HepG2 (cell line): ENCODE results near the gene TRIM44. TPM values are rescaled to one million over a fixed set of nuclear protein-coding genes. Genes with fewer than 3 reads are reported as not detected.
A peak's percentile ranks its signal among the peaks of the same experiment; 100 is the strongest.

Source experiments
- CAMTA2 ChIP-seq: sonication (generic); formaldehyde crosslinking; IDR thresholded peaks from 2 replicates; pipeline ENCODE4 v1.4.0; 2020; ENCODE audit warnings: mild to moderate bottlenecking, missing genetic modification reagents, borderline replicate concordance
- GZF1 ChIP-seq: sonication (generic); formaldehyde crosslinking; IDR thresholded peaks from 2 replicates; pipeline ENCODE4 v1.5.1; 2020; ENCODE audit warnings: mild to moderate bottlenecking, missing genetic modification reagents
- HNF4G ChIP-seq, 2 experiments: sonication (generic) in 1 of 2; formaldehyde crosslinking in 1 of 2; IDR thresholded peaks; 2 replicates each; pipeline versions ENCODE4 v1.4.0 to v1.6.1; 2011 to 2020; ENCODE audit warnings: borderline replicate concordance in 2 of 2, low read depth in 2 of 2, mild to moderate bottlenecking in 2 of 2, low read length in 1 of 2, missing genetic modification reagents in 1 of 2, moderate library complexity in 1 of 2
- IRF9 ChIP-seq: sonication (generic); formaldehyde crosslinking; IDR thresholded peaks from 2 replicates; pipeline ENCODE4 v1.8.0; 2022; ENCODE audit warnings: missing genetic modification reagents, mild to moderate bottlenecking, borderline replicate concordance
- MTF2 ChIP-seq: sonication (generic); formaldehyde crosslinking; IDR thresholded peaks from 2 replicates; pipeline ENCODE4 v1.5.0; 2020; ENCODE audit warnings: missing genetic modification reagents, borderline replicate concordance
- NR1H2 ChIP-seq: sonication (generic); formaldehyde crosslinking; IDR thresholded peaks from 2 replicates; pipeline ENCODE4 v1.8.1; 2022; ENCODE audit warnings: low read depth, missing genetic modification reagents, borderline replicate concordance
- TRAFD1 ChIP-seq: sonication (generic); formaldehyde crosslinking; IDR thresholded peaks from 2 replicates; pipeline ENCODE4 v1.5.1; 2020; ENCODE audit warnings: missing genetic modification reagents, mild to moderate bottlenecking, borderline replicate concordance
- YEATS4 ChIP-seq: sonication (generic); formaldehyde crosslinking; IDR thresholded peaks from 2 replicates; pipeline ENCODE4 v1.4.0; 2020; ENCODE audit warnings: missing genetic modification reagents, borderline replicate concordance
- ZC3H4 ChIP-seq: sonication (generic); formaldehyde crosslinking; IDR thresholded peaks from 2 replicates; pipeline ENCODE4 v1.4.0; 2020; ENCODE audit warnings: missing genetic modification reagents, borderline replicate concordance
- ZHX2 ChIP-seq, 2 experiments: sonication (generic) in 1 of 2; formaldehyde crosslinking in 1 of 2; IDR thresholded peaks; 2 replicates each; pipeline versions ENCODE4 v1.6.1 to v1.9.0; 2014 to 2022; ENCODE audit warnings: antibody characterized with exemption in 1 of 2, borderline replicate concordance in 1 of 2, inconsistent platforms in 1 of 2, low read depth in 1 of 2, missing genetic modification reagents in 1 of 2
- ZNF235 ChIP-seq: sonication (generic); formaldehyde crosslinking; IDR thresholded peaks from 2 replicates; pipeline ENCODE4 v1.8.1; 2023; ENCODE audit warnings: mild to moderate bottlenecking, missing genetic modification reagents, borderline replicate concordance
- ZNF292 ChIP-seq: sonication (generic); formaldehyde crosslinking; IDR thresholded peaks from 2 replicates; pipeline ENCODE4 v1.8.1; 2022; ENCODE audit warnings: mild to moderate bottlenecking, low read depth, missing genetic modification reagents, borderline replicate concordance
- ZNF431 ChIP-seq: sonication (generic); formaldehyde crosslinking; IDR thresholded peaks from 2 replicates; pipeline ENCODE4 v1.9.0; 2022; ENCODE audit warnings: missing genetic modification reagents, low read depth, mild to moderate bottlenecking, borderline replicate concordance
- polyA plus RNA-seq, 8 experiments: library from polyadenylated mRNA; depleted of rRNA in 3 of 8; stranded (reverse) in 7 of 8; unstranded in 1 of 8; fragments of >200 nt; fragmentation: Illumina TruSeq in 4 of 8; extraction: Trizol in 4 of 8; gene quantifications; 2 replicates each; pipeline versions ENCODE4 v1.2.1 to v1.2.3, GENCODE V29; 2011 to 2016; ENCODE audit warnings: low read depth in 4 of 8, missing spikeins in 1 of 8, mixed read lengths in 1 of 8; ENCODE audit not compliant: insufficient read depth in 1 of 8
- total RNA-seq, 5 experiments: library from RNA; depleted of rRNA; stranded (reverse); fragments of >200 nt; fragmentation: Illumina TruSeq; extraction: Trizol; gene quantifications; 2 replicates each; pipeline ENCODE4 v1.2.3, GENCODE V29; 2016; ENCODE audit warnings: low read depth in 1 of 5
- TF ChIP-seq, protein P1 (sequence below): sonication (generic); formaldehyde crosslinking; IDR thresholded peaks from 2 replicates; pipeline ENCODE4 v1.4.0; 2020; ENCODE audit warnings: mild to moderate bottlenecking, missing genetic modification reagents
- TF ChIP-seq, protein P2 (sequence below): sonication (generic); formaldehyde crosslinking; IDR thresholded peaks from 2 replicates; pipeline ENCODE4 v1.4.0; 2020; ENCODE audit warnings: missing genetic modification reagents

Gene TRIM44
- total and polyA plus RNA-seq, 2 of the 13 experiments (the other 11 are each of a cell fraction or from before 2014, with no cell fraction given), result 22.7 to 50.3 TPM

- TF ChIP-seq CAMTA2 (CRISPR knock-in tag) (0 out of 2 replicates have a peak, but pooled peaks have one; percentile 13), ZNF431 (CRISPR knock-in tag) (no peak), ZC3H4 (no peak), ZHX2 (IDR thresholded peaks at IDR 0.05; ENCODE audit: low read depth) (no peak), ZHX2 (CRISPR knock-in tag; IDR thresholded peaks at IDR 0.05; ENCODE audit: borderline replicate concordance) (no peak), GZF1 (CRISPR knock-in tag) (no peak), MTF2 (CRISPR knock-in tag) (no peak), NR1H2 (CRISPR knock-in tag) (no peak), TRAFD1 (CRISPR knock-in tag) (peak; percentile 86; the same call in 1 of the 2 replicates), YEATS4 (CRISPR knock-in tag) (no peak), IRF9 (CRISPR knock-in tag) (peak; percentile 10; the same call in 1 of the 2 replicates), ZNF292 (CRISPR knock-in tag) (no peak), ZNF235 (CRISPR knock-in tag) (no peak), HNF4G (IDR thresholded peaks at IDR 0.05; ENCODE audit: borderline replicate concordance, low read depth, low read length) (no peak), HNF4G (CRISPR knock-in tag; IDR thresholded peaks at IDR 0.05; ENCODE audit: borderline replicate concordance, low read depth) (no peak)
- TF ChIP-seq, protein P1, sequence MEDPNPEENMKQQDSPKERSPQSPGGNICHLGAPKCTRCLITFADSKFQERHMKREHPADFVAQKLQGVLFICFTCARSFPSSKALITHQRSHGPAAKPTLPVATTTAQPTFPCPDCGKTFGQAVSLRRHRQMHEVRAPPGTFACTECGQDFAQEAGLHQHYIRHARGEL, result no peak
- TF ChIP-seq, protein P2, sequence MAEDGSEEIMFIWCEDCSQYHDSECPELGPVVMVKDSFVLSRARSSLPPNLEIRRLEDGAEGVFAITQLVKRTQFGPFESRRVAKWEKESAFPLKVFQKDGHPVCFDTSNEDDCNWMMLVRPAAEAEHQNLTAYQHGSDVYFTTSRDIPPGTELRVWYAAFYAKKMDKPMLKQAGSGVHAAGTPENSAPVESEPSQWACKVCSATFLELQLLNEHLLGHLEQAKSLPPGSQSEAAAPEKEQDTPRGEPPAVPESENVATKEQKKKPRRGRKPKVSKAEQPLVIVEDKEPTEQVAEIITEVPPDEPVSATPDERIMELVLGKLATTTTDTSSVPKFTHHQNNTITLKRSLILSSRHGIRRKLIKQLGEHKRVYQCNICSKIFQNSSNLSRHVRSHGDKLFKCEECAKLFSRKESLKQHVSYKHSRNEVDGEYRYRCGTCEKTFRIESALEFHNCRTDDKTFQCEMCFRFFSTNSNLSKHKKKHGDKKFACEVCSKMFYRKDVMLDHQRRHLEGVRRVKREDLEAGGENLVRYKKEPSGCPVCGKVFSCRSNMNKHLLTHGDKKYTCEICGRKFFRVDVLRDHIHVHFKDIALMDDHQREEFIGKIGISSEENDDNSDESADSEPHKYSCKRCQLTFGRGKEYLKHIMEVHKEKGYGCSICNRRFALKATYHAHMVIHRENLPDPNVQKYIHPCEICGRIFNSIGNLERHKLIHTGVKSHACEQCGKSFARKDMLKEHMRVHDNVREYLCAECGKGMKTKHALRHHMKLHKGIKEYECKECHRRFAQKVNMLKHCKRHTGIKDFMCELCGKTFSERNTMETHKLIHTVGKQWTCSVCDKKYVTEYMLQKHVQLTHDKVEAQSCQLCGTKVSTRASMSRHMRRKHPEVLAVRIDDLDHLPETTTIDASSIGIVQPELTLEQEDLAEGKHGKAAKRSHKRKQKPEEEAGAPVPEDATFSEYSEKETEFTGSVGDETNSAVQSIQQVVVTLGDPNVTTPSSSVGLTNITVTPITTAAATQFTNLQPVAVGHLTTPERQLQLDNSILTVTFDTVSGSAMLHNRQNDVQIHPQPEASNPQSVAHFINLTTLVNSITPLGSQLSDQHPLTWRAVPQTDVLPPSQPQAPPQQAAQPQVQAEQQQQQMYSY, result no peak
Observed at GRCh38 chr11:35663408-35663702, 780 bp downstream of the TRIM44 start (continued).
